HG03060 (cell line): ENCODE data around the gene PML.

Source experiments
- ATAC-seq: cut with Tn5 transposase; IDR thresholded peaks from one replicate; pipeline ENCODE4 v1.9.1; 2021; ENCODE audit warnings: low read depth, moderate number of reproducible peaks; ENCODE audit not compliant: unreplicated experiment

The PML gene

DNA sequence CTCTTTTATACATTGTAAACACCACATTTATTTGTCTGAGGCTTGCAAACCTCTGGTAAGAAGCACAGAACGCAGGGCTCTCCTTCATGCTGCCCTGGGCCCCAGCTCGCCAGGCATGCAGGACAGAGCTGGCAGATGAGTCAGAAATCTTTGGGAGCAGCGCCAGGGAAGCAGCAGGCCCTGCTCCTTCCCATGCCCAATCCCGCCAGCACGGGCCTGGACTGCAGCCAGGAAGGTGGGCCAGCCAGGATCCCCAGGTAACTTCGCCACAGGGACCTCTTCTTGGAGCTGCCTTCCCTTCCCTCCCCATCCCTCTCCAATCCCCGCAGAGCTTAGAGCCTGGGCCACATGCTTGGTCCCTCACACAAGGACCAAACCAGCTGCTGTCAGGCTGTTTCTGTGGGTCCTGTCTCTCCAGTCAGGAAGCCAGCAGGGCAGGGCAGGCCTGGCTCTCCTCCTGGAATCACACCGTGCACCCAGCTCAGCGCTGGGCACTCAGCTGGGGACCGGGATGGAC, 11.2 kb upstream of the PML start:
- ATAC-seq = no peak

DNA sequence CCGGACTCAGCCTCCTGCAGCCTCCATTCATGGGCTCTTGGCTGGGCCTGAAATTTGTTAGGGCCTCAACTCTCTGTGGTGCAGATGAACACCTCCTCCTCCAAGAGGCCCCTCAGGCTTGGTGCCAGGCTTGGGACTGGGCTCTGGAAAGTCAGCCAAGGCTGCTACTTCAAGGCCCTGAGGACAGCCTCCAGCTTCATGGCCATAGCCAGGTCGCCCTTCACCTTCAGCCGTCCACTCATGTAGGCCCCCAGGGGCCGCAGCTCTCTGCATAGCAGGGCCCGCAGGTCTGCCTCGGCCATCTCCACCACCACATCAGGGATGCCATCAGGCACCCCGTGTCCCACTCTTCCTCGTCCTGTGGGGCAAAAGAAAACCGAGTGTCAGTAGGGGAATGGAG, 10.7 kb upstream of the PML start:
- no peak for ATAC-seq

DNA sequence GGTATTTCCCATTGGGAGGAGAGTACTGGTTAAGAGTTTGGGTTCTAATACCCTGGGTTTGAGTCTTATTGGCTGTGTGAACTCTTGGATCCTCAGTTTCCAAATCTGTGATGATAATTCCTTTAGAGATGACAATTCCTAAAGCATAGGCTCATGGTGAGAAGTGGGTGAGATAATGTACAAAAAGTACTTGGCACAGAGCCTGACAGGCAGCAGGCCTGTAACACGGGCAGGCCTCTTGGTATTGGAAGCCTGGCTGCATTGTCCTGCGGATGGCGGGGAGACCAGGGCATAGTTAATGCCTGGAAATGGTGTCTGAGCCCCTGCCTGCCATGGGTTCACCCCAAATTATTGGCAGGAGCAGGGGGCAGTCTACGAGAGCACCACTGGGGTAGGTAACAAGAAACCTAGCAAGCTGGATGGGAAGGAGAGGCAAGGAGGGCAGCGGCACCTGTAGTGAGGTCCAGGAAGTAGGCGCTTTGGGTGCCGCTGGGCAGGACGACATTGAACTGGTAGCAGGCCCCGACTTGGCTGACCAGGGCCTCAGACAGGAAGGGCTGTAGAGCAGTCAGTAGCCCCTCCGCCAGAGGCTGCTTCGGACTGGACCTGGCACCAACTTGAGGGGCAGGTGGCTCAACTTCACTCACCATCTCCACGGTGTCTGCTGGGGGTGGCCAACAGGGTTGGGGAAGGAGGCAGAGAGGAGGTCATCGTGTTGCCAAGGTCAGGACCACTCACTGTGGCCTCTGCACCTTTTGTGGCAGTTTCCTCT, 10.1 kb upstream of the PML start:
- ATAC-seq = no peak

DNA sequence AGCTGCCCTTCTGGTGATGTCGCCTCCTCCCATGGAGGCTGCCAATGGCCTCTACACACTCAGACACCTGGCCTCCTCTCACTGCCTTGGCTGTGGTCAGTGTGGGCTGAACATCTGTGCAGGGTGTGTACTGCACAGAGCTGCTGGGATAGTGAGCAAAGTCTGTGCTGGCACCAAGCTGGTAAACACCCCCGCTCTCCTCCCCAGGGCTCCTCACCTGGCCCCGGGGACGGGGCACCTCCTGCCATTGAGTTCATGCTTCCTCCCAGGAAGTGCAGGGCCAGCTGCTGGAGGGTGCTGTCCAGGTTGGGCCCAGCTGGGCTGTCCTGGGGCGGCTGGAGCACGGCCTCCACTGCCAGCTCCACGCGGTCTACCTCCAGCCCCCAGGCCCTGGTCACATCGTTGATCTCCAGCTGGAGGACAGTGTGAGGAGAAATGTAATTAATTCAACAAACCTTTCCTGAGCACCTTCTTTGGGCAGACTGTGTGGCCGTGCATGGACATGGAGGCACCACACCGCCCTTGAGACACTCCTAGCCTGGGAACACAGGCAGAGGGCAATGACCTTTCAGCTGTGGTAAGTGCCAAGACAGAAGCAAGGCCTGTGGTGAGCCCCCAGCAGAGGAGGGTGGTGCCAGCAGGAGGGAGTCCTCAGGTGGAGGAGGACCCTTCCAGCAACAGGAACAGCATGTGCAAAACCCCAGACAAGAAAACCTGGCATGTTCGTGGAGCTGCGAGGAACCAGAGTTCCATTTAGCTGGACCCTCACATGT, 9.2 kb upstream of the PML start:
- no peak for ATAC-seq

DNA sequence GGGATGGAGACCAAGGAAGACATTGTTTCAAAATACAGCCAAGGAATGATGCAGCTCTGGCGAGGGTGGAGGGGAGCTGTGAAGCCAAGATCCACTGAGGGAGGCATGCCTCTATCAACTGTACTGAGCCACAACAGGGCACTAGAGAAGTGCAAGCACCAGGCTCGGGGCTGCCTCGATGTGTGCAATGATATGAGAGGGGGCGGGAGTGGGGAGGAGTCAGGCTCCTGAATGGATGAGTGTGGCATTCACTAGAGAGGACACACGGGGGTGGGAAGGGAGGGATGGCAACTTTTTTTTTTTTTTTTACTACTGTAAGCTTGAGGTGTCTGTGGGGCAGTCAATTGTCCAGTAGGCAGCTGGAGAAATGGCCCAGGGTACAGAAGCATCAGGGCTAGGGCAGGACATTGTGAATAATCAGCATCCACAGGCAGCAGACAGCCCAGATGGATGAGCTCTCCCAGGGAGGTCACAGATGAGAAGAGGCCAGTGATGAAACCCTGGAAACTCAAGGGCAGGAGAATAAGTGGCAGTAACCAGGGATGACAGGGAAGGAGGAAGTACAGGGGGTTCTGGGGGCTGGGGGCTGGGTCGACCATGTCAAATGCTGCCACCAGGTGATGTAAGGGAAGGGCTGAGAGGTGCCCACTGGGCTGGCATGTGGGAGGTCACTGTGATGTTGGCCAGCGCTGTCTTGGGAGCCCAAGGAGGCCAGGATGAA, 8.3 kb upstream of the PML start:
- no peak for ATAC-seq

DNA sequence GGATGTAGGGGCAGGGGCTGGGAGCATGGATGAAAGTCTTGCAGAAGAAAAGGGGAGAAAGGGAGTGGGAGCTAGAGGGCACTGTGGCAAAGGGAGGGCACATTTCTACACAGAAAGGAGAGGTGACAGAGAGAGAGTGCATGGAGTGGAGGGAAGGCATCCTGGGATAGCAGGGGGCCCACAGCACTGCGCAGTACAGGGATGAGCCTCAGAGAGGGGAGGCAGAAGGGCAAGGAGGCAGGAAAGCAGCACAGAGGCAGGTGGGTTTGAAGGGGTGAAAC, 7.8 kb upstream of the PML start:
- ATAC-seq = no peak

DNA sequence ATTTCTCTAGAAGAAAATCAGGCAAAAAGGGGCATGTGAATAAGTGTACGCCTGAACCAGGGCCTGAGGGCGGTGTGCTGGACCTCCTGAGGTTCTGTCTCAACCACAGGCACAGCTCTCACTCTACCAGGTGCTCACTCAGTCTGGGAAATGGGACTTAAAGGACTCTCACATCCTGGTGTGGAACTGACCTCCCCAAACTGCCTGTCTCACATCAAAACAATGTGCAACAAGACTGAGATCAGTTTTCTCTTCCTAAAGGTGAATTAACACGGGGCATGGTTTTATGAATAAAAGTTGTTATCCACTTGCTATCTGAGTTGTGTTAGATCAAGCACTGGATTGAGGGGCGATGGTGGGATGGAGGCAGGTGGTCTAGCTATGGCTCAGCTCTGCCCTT, 7.3 kb upstream of the PML start:
- no peak for ATAC-seq

DNA sequence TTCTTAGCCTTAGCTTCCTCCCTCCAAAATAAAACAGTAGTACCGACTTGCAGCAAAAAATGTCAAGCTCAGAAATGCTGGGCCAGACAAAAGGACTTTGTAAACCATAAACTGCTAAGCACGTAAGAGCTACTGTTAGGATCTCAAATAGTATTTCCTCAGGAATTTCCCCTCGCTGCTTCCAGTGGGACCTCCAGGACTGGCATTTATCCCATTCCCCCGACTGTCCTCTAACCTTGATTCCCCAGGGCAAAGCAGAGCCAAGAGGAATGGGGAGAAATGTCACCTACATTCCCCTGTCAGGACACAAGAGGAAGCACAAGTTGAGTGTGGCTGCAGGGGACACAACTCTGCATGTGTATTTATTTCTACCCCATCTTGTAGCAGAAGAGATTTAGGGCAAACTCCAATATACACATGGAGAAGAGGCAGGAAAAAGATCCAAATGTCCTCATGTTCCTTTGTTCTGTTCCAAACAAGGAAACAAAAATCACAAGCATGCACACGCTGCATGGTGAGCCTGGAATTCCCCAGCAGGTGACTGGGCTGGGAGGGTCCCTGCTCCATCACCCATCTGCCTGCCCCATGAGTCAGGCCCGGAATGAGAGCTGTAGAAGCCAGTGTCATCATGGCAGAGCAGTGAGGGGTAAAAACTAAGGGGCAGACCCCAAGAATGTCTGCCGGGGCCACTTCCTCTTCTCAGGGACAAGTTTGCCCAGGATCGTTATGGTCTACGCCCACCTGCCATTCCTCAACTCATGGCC, 6.7 kb upstream of the PML start:
- ATAC-seq = no peak

DNA sequence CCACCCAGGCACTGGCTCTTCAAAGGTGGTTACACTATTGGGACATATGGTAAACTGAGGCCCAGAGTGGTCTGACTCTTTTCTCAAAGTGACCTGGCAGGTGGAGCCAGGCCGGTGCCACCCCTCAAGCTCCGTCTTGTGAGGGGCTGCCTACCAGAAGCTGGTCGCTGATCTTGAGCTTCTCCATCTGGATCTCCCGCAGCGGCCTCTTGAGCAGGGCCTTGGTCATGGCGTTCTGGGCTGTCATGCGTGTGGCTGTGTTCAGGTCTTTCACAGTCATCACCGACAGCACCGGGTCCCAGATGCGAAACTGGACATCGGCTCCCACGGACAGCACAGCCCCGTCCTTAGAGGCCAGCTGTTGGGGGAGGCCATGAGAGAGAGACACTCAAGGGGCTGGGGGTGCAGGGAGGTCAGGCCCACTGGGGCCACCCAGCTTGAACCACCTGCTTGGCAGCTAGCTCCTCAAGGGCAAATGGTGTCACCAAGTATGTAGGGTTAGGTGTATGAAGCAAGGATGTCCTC, 6.0 kb upstream of the PML start:
- ATAC-seq = no peak

DNA sequence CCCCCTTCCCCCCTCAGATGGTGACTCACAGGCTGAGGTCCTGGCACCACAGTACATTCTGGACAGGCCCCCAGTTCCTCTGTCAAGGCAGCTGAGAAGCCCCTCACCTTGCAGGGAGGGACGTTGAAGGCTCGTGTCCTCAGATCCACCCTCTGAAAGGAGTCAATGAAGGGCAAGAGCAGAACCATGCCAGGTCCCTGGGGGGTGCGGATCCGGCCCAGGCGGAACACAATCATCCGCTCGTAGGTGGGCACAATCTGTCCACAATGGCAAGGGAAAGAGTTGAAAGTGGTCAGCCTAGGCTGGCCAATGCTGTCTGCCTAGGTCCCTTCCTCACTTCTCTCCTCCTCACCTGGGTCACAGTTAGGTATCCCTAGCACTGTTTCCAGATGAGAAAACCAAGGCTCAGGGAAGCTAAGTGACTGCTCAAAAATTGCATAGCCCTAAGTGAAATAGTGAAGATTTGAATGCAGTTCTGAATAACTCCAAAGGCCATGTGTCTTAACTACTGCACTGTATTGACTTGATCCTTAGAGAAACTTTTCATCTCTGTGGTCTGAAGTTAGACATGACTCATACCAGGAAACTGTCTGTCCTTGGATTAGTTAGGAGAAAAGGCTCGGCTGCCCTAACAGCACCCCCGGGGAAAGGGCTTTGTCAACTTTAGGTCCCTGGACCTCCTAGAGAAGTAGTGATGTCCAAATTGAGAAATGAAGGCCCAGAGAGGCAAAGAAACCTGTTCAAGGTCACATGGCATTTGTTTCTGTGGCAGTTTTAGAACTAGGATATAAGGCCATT, 5.3 kb upstream of the PML start:
- ATAC-seq = no peak

DNA sequence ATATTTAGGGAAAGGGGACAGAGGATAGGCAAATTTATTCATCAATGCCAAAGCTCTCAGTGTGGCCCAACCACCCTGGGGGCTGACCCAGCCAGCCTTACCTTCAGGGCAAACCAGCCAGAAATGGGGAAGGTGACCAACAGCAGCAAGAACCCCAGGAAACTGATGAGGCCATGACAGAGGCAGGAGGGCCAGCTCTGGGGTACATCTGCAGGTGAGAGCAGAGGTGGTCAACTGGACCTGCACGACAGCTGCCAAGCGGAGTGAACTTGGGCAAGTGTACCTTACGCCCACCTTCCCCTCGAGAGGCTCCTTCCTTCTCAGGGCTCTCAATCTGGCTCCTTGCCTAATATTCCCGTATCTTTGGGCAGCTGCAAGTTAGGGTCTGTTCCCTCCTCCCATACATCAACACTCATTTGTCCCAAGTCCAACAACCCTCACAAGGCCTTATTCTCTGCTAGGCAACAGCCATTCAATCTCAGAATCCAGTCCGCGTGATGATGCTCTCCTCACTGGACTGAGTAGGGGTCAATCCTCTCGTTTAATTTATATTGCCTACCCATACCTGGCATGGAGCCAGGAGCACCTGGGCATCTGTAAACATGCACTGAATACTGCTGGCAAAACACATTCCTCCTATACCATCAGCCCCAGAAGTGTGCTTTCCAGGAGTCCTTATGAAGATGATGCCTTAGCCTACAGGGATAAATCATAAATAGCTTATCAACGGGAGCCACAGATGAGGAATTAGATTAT, 4.1 kb upstream of the PML start:
- no peak for ATAC-seq

DNA sequence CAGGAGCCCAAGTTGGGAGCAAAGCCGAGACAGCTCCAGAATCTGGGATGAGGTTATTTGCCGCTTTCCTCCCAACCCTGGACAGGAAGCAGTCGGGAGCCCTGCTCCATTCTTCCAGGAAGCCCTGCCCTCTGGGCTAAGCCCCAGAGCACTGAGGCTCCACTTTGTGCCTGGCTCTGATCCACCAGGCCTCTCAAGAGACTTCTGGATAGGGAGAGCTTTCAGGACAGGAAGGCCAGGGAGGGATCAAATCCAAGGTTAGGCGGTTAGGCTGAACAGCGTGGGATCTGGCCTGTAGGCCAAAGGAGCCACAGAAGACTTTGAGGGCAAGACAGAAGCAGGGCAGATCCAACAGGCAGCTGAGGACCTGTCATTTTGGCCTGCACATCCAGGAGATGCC, 3.3 kb upstream of the PML start:
- no peak for ATAC-seq

DNA sequence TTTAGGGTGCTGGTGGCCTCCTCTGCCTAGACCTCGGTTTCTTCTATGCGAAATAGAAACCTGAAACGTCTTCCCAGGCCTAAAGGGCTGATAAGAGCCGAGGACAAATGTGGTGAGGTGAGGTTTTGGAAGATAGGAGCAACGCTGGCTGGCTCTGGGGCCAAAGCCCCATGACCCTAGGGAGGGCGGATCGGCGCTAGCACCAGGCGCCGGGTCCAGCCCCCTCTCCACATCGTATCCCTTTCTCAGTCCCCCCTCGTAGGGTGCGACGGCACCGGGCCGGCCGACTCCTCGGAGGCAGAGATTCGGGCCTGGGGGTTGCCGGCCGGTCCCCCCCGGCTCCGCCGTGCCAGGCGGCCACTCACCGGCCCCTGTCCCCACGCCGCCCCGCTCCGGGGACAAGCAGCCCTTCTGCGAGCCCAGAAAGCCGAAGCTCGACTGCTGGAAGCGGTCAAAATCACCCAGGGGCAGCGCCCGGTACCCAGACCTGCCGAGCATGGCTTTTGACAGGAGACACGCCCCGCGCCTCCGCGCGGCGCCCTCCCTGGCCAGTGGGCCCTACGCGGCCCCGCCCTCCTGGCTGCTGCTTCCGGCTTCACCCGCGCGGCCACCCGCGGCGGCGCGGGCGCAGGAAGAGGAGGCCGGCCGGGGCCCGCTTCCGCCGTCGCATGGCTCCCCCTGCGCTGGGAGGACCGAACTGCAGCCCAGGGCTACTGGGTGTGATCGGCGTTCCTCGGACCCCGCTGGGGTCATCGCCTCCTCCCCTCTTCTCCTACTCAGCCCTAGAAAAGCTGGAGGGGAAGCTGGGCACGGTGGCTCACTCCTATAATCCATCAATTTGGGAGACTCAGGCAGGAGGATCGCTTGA, 2.6 kb upstream of the PML start, which contains the start of gene STOML1:
Gene STOML1 (minus strand): TSS at position 570 of the 868 bp plus-strand sequence. CDS start 72 bp downstream, at position 498.
- ATAC-seq = peak; percentile 36

DNA sequence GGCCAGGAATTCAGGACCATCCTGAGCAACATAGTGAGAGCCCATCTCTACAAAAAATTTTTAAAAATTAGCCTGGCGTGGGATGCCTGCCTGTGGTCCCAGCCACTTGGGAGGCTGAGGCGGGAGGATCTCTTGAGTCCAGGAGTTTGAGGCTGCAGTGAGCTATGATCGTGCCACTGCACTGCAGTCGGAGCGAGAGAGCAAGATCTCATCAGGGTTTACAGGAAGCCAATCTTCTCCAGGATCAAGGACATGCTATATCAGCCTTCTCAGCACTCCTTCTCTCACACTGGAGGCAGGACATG, 2.0 kb upstream of the PML start:
- no peak for ATAC-seq

DNA sequence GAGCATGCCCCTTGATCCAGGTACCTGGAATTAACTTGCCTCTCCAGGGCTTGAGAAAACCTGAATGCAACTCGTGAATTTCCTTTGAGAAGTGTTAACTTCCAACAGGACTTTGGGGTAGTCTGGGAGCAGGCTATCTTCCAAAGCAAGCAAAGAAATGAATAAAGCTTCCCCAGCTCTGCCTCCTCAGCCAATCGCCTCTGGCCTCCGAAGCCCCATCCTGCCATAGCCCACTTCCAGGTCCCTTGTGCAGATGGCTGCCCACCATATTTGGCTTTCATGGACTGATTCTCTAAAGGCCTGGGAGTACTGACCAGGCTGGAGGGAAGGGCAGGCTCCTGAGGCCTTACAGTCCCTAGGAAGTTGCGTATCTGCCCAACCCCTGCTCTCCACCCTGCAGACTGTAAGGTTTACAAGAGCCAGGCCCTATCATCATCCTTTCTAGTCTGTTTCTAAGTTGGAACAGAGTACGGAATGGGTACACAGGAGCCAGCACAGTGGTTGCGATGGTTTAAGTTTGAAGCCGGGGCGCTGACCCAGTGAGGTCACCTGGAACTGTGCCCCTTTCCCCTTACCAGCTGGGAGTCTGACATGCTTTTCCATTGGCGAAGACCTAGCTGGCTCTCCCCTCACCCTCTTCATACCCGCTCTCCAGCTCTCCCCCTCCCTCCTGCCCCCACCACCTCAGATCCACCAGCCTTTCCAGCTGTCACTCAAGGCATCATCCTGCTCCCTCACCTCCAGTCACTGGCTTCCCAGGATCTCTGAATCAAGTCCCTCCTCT, 1.1 kb upstream of the PML start:
- ATAC-seq = no peak

DNA sequence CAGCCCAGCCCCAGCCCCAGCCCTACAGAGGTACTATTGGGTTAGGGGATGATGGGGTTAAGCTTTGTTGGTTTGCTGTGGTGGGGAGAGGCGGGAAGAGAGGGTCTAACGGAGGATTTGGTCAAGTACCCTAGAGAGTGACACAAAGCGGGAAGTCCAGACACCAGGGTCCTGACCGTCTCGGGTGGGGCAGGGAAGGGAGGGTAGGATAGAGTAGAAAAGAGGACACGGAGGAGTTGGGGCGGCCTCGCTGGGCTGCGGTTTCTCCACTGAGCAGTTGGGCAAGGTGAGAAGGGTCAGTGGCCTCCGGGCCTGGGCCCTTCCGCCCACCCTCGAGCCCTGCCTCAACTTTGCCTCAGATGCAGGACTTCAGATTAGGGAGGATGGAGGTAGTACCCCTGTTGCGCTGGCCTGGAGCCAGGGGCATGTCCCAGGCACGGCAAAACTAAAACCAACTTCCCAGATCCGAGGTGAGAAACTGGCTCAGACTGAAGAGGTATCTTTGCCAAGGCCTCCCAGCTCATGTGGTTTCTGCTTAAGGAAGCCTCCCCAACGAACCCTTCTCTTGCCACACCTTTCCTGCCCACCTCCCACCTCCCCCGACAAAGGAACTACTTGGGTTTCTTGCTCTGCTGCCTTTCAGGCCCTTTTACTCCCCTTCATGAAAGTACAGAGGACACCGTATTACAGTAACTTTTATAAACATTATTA, 551 bp downstream of the PML start:
- no peak for ATAC-seq

DNA sequence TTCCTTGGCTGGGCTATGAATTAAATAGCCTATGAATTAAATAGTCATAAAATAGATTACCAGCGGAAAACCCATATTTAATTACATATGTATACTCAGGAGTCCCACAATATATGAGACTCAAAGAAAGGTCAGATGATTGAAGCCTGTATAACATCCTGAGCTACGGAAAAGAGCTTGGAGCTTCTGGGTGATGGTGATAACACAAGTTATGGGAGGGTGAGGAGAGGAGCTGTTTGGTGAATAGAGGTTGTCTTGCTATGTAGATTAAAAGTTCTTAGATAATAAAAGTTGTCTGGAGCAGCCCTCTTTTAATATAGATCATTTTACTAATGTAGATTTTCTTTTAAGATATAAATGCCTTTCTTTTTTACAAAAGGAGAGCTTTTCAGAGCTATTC, 1.8 kb downstream of the PML start:
- no peak for ATAC-seq
